ENCODE measurements around the gene VTA1. TPM values are rescaled to one million over a fixed set of nuclear protein-coding genes. Genes with fewer than 3 reads are reported as not detected.
"Not testable (repeated sequence)": the region's sequence is repeated elsewhere in the genome, so short reads cannot be mapped to it uniquely, and the experiment has no call there.

Gene VTA1
- 65.0 TPM for polyA plus RNA-seq (2013, experiment 1 of 2)
- polyA plus RNA-seq (2013, experiment 2 of 2), result 64.6 TPM

GRCh38 chr6:142146828-142147662 is at the start of gene VTA1, which contains the start of gene NMBR:
Gene VTA1 (plus strand): TSS chr6:142147263. CDS start chr6:142147288, 25 bp downstream.
Gene NMBR (minus strand): TSS chr6:142147122. CDS start chr6:142088658, 58,464 bp downstream.
- H3K4me3 ChIP-seq (ENCODE audit: extremely low read depth, insufficient read depth, low read length, poor library complexity, severe bottlenecking), result peak within 1 kb of the TSS; percentile 85
- peaks cover 5% of the 10 kb centered on the region for H3K36me3 ChIP-seq (ENCODE audit: control insufficient read depth, insufficient read depth, low read length)
- H3K27ac ChIP-seq (ENCODE audit: low read depth, low read length, severe bottlenecking), result peak within 1 kb of the TSS; percentile 58
- WGBS, 2 experiments (ENCODE audit: insufficient coverage in 2 of 2), result 0 to 1% methylated on average over 28 to 33 of the region's 38 CpGs
- peaks cover 8% of the 10 kb centered on the region for H3K4me1 ChIP-seq (ENCODE audit: control insufficient read depth, insufficient read depth, low read length, poor library complexity, severe bottlenecking)
- H3K9me3 ChIP-seq (ENCODE audit: control insufficient read depth, low read length), result no peaks in the 10 kb centered on the region

- H3K36me3 ChIP-seq (ENCODE audit: control insufficient read depth, insufficient read depth, low read length); H3K4me1 ChIP-seq (ENCODE audit: control insufficient read depth, insufficient read depth, low read length, poor library complexity, severe bottlenecking); H3K9me3 ChIP-seq (ENCODE audit: control insufficient read depth, low read length); H3K27ac ChIP-seq (ENCODE audit: low read depth, low read length, severe bottlenecking); H3K4me3 ChIP-seq (ENCODE audit: extremely low read depth, insufficient read depth, low read length, poor library complexity, severe bottlenecking): not testable (repeated sequence)
- WGBS, 2 experiments (ENCODE audit: insufficient coverage in 2 of 2), result 92% methylated on average over 4 of the region's 5 CpGs; no CpG with 5 or more reads in 1 of the 2 experiments
Measured at GRCh38 chr6:142104820-142105219, 42.2 kb upstream of the VTA1 start.

- not testable (repeated sequence) for H3K4me3 ChIP-seq (ENCODE audit: extremely low read depth, insufficient read depth, low read length, poor library complexity, severe bottlenecking); H3K9me3 ChIP-seq (ENCODE audit: control insufficient read depth, low read length); H3K27ac ChIP-seq (ENCODE audit: low read depth, low read length, severe bottlenecking); H3K36me3 ChIP-seq (ENCODE audit: control insufficient read depth, insufficient read depth, low read length); H3K4me1 ChIP-seq (ENCODE audit: control insufficient read depth, insufficient read depth, low read length, poor library complexity, severe bottlenecking)
- 90 to 100% methylated on average over 7 to 8 of the region's 9 CpGs for WGBS, 2 experiments (ENCODE audit: insufficient coverage in 2 of 2)
Measured at GRCh38 chr6:142110820-142111219, 36.2 kb upstream of the VTA1 start.

- Histone ChIP-seq H3K36me3 (ENCODE audit: control insufficient read depth, insufficient read depth, low read length) (no peaks in the 10 kb centered on the region), H3K4me1 (ENCODE audit: control insufficient read depth, insufficient read depth, low read length, poor library complexity, severe bottlenecking) (no peaks in the 10 kb centered on the region), H3K27ac (ENCODE audit: low read depth, low read length, severe bottlenecking) (no peak overlapping the region), H3K9me3 (ENCODE audit: control insufficient read depth, low read length) (no peaks in the 10 kb centered on the region), H3K4me3 (ENCODE audit: extremely low read depth, insufficient read depth, low read length, poor library complexity, severe bottlenecking) (no peak overlapping the region)
- 4% methylated on average over 4 of the region's 4 CpGs; no CpG with 5 or more reads in 1 of the 2 experiments for WGBS, 2 experiments (ENCODE audit: insufficient coverage in 2 of 2)
Measured at GRCh38 chr6:142112451-142113061, 34.5 kb upstream of the VTA1 start.

GRCh38 chr6:142117366-142117765 is 29.7 kb upstream of the VTA1 start:
- Histone ChIP-seq H3K36me3 (ENCODE audit: control insufficient read depth, insufficient read depth, low read length) (no peaks in the 10 kb centered on the region), H3K9me3 (ENCODE audit: control insufficient read depth, low read length) (no peaks in the 10 kb centered on the region), H3K4me1 (ENCODE audit: control insufficient read depth, insufficient read depth, low read length, poor library complexity, severe bottlenecking) (no peaks in the 10 kb centered on the region), H3K27ac (ENCODE audit: low read depth, low read length, severe bottlenecking) (no peak overlapping the region), H3K4me3 (ENCODE audit: extremely low read depth, insufficient read depth, low read length, poor library complexity, severe bottlenecking) (no peak overlapping the region)
- WGBS, 2 experiments (ENCODE audit: insufficient coverage in 2 of 2), result no CpG with 5 or more reads among the region's 2 CpGs

- no peak overlapping the region for H3K4me3 ChIP-seq (ENCODE audit: extremely low read depth, insufficient read depth, low read length, poor library complexity, severe bottlenecking)
- no peaks in the 10 kb centered on the region for H3K36me3 ChIP-seq (ENCODE audit: control insufficient read depth, insufficient read depth, low read length)
- WGBS, 2 experiments (ENCODE audit: insufficient coverage in 2 of 2), result no CpG with 5 or more reads among the region's 3 CpGs
- no peak overlapping the region for H3K27ac ChIP-seq (ENCODE audit: low read depth, low read length, severe bottlenecking)
- no peaks in the 10 kb centered on the region for H3K9me3 ChIP-seq (ENCODE audit: control insufficient read depth, low read length)
- H3K4me1 ChIP-seq (ENCODE audit: control insufficient read depth, insufficient read depth, low read length, poor library complexity, severe bottlenecking), result no peaks in the 10 kb centered on the region
Measured at GRCh38 chr6:142118328-142118727, 28.7 kb upstream of the VTA1 start.

- H3K36me3 ChIP-seq (ENCODE audit: control insufficient read depth, insufficient read depth, low read length), result no peaks in the 10 kb centered on the region
- H3K4me1 ChIP-seq (ENCODE audit: control insufficient read depth, insufficient read depth, low read length, poor library complexity, severe bottlenecking), result no peaks in the 10 kb centered on the region
- no peak overlapping the region for H3K4me3 ChIP-seq (ENCODE audit: extremely low read depth, insufficient read depth, low read length, poor library complexity, severe bottlenecking)
- WGBS, 2 experiments (ENCODE audit: insufficient coverage in 2 of 2), result 95 to 100% methylated on average over 1 to 2 of the region's 2 CpGs
- H3K9me3 ChIP-seq (ENCODE audit: control insufficient read depth, low read length), result no peaks in the 10 kb centered on the region
- H3K27ac ChIP-seq (ENCODE audit: low read depth, low read length, severe bottlenecking), result no peak overlapping the region
Measured at GRCh38 chr6:142118925-142119324, 28.1 kb upstream of the VTA1 start.

- Histone ChIP-seq H3K4me1 (ENCODE audit: control insufficient read depth, insufficient read depth, low read length, poor library complexity, severe bottlenecking) (no peaks in the 10 kb centered on the region), H3K4me3 (ENCODE audit: extremely low read depth, insufficient read depth, low read length, poor library complexity, severe bottlenecking) (no peak overlapping the region), H3K27ac (ENCODE audit: low read depth, low read length, severe bottlenecking) (no peak overlapping the region), H3K9me3 (ENCODE audit: control insufficient read depth, low read length) (no peaks in the 10 kb centered on the region), H3K36me3 (ENCODE audit: control insufficient read depth, insufficient read depth, low read length) (no peaks in the 10 kb centered on the region)
- WGBS, 2 experiments (ENCODE audit: insufficient coverage in 2 of 2), result 79 to 95% methylated on average over 2 of the region's 3 CpGs
Measured at GRCh38 chr6:142121342-142121741, 25.7 kb upstream of the VTA1 start.

- whole genome bisulfite sequencing, 2 experiments (ENCODE audit: insufficient coverage in 2 of 2), result no CpG with 5 or more reads among the region's 1 CpG
- no peaks in the 10 kb centered on the region for H3K4me1 ChIP-seq (ENCODE audit: control insufficient read depth, insufficient read depth, low read length, poor library complexity, severe bottlenecking)
Measured at GRCh38 chr6:142130814-142131213, 16.2 kb upstream of the VTA1 start.

GRCh38 chr6:142132625-142133024 is 14.4 kb upstream of the VTA1 start, which contains the start of gene GJE1:
Gene GJE1 (plus strand): TSS chr6:142132925. CDS start chr6:142133159, 234 bp downstream.
- Histone ChIP-seq H3K36me3 (ENCODE audit: control insufficient read depth, insufficient read depth, low read length) (no peaks in the 10 kb centered on the region), H3K4me1 (ENCODE audit: control insufficient read depth, insufficient read depth, low read length, poor library complexity, severe bottlenecking) (no peaks in the 10 kb centered on the region), H3K9me3 (ENCODE audit: control insufficient read depth, low read length) (peaks cover 7% of the 10 kb centered on the region), H3K27ac (ENCODE audit: low read depth, low read length, severe bottlenecking) (no peak within 1 kb of the TSS), H3K4me3 (ENCODE audit: extremely low read depth, insufficient read depth, low read length, poor library complexity, severe bottlenecking) (no peak within 1 kb of the TSS)
- 73 to 83% methylated on average over 1 of the region's 1 CpG for WGBS, 2 experiments (ENCODE audit: insufficient coverage in 2 of 2)

More at GRCh38 chr6:142130814-142131213, 16.2 kb upstream of the VTA1 start:
- H3K27ac ChIP-seq (ENCODE audit: low read depth, low read length, severe bottlenecking), result no peak overlapping the region
- no peaks in the 10 kb centered on the region for H3K36me3 ChIP-seq (ENCODE audit: control insufficient read depth, insufficient read depth, low read length)
- H3K4me3 ChIP-seq (ENCODE audit: extremely low read depth, insufficient read depth, low read length, poor library complexity, severe bottlenecking), result no peak overlapping the region
- H3K9me3 ChIP-seq (ENCODE audit: control insufficient read depth, low read length), result peaks cover 7% of the 10 kb centered on the region
